Stomach (tissue), 4 donors: ENCODE results near the gene GPR183.

Source experiments
- CTCF ChIP-seq, 7 experiments: fragments of 450-650 bp in 4 of 7; fragments of 200-600 bp in 3 of 7; sonication (generic) in 3 of 7; IDR thresholded peaks; one replicate each; pipeline ENCODE4 v1.5.1; 2016 to 2019; ENCODE audit warnings: antibody characterized with exemption in 7 of 7, control low read depth in 2 of 7, mild to moderate bottlenecking in 1 of 7
- EP300 ChIP-seq: sonication (generic); formaldehyde crosslinking; IDR thresholded peaks from one replicate; pipeline ENCODE4 v1.6.1; 2017; ENCODE audit warnings: antibody characterized with exemption
- POLR2A ChIP-seq, 4 donors: fragments of 450-650 bp; IDR thresholded peaks; one replicate each; pipeline ENCODE4 v1.6.1; 2016; ENCODE audit warnings: antibody characterized with exemption in 4 of 4, control low read depth in 2 of 4, mild to moderate bottlenecking in 1 of 4, moderate library complexity in 1 of 4
- POLR2AphosphoS5 ChIP-seq, 3 donors: sonication (generic); formaldehyde crosslinking; IDR thresholded peaks; one replicate each; pipeline ENCODE4 v1.6.1; 2016; ENCODE audit warnings: antibody characterized with exemption in 3 of 3

GRCh38 chr13:99341969-99342722 lies 34.9 kb upstream of the GPR183 start:
- TF ChIP-seq POLR2A (IDR thresholded peaks at IDR 0.05) = no peak
- TF ChIP-seq CTCF (IDR thresholded peaks at IDR 0.05) = no peak
- TF ChIP-seq POLR2AphosphoS5 (IDR thresholded peaks at IDR 0.05) = no peak
- TF ChIP-seq EP300 = no peak
